ENCODE measurements around the gene IREB2. TPM values are rescaled to one million over a fixed set of nuclear protein-coding genes. Genes with fewer than 3 reads are reported as not detected.
A peak's percentile ranks its signal among the peaks of the same experiment; 100 is the strongest.
"Not testable (repeated sequence)": the region's sequence is repeated elsewhere in the genome, so short reads cannot be mapped to it uniquely, and the experiment has no call there.

Gene IREB2
- total RNA-seq, 1 donor from 2014 or later = 97.6 TPM

- H3K36me3 Mint-ChIP-seq (ENCODE audit: low read depth) = no peaks in the 10 kb centered on the region
- DNase-seq (ENCODE audit: low read depth, low spot score) = no peak
- no peak overlapping the region for H3K4me3 Mint-ChIP-seq
- H3K27me3 Mint-ChIP-seq (ENCODE audit: low read depth) = peaks cover 43% of the 10 kb centered on the region
- H3K27ac Mint-ChIP-seq (ENCODE audit: unreplicated experiment) = no peak overlapping the region
- no peak for TF ChIP-seq CTCF (conservative IDR thresholded peaks at IDR 0.05)
- peaks cover 6% of the 10 kb centered on the region for H3K4me1 Mint-ChIP-seq
- H3K9me3 Mint-ChIP-seq = no peaks in the 10 kb centered on the region
Observed at GRCh38 chr15:78426300-78426699, 11.7 kb upstream of the IREB2 start.

- Mint-ChIP-seq H3K27me3 (ENCODE audit: low read depth) (peaks cover 50% of the 10 kb centered on the region), H3K9me3 (no peaks in the 10 kb centered on the region), H3K4me1 (peaks cover under 1% of the 10 kb centered on the region), H3K36me3 (ENCODE audit: low read depth) (no peaks in the 10 kb centered on the region), H3K4me3 (no peak overlapping the region), H3K27ac (ENCODE audit: unreplicated experiment) (no peak overlapping the region)
- no peak for TF ChIP-seq CTCF (conservative IDR thresholded peaks at IDR 0.05)
- DNase-seq (ENCODE audit: low read depth, low spot score) = no peak
Observed at GRCh38 chr15:78427953-78428352, 10.1 kb upstream of the IREB2 start.

- DNase-seq (ENCODE audit: low read depth, low spot score) = no peak
- no peak for TF ChIP-seq CTCF (conservative IDR thresholded peaks at IDR 0.05)
- Mint-ChIP-seq H3K27me3 (ENCODE audit: low read depth) (peaks cover 49% of the 10 kb centered on the region), H3K27ac (ENCODE audit: unreplicated experiment) (no peak overlapping the region), H3K36me3 (ENCODE audit: low read depth) (no peaks in the 10 kb centered on the region), H3K4me3 (no peak overlapping the region), H3K9me3 (no peaks in the 10 kb centered on the region), H3K4me1 (no peaks in the 10 kb centered on the region)
Observed at GRCh38 chr15:78429477-78429876, 8.5 kb upstream of the IREB2 start.

GRCh38 chr15:78431955-78432354 lies 6.1 kb upstream of the IREB2 start:
- H3K9me3 Mint-ChIP-seq = no peaks in the 10 kb centered on the region
- peaks cover 37% of the 10 kb centered on the region for H3K27me3 Mint-ChIP-seq (ENCODE audit: low read depth)
- peaks cover 5% of the 10 kb centered on the region for H3K4me1 Mint-ChIP-seq
- H3K4me3 Mint-ChIP-seq = no peak overlapping the region
- no peaks in the 10 kb centered on the region for H3K36me3 Mint-ChIP-seq (ENCODE audit: low read depth)
- no peak for TF ChIP-seq CTCF (conservative IDR thresholded peaks at IDR 0.05)
- no peak for DNase-seq (ENCODE audit: low read depth, low spot score)
- no peak overlapping the region for H3K27ac Mint-ChIP-seq (ENCODE audit: unreplicated experiment)

GRCh38 chr15:78432664-78433063 lies 5.4 kb upstream of the IREB2 start:
- Mint-ChIP-seq H3K36me3 (ENCODE audit: low read depth) (no peaks in the 10 kb centered on the region), H3K9me3 (no peaks in the 10 kb centered on the region), H3K4me1 (peaks cover 11% of the 10 kb centered on the region), H3K27ac (ENCODE audit: unreplicated experiment) (no peak overlapping the region), H3K4me3 (no peak overlapping the region), H3K27me3 (ENCODE audit: low read depth) (peaks cover 37% of the 10 kb centered on the region)
- TF ChIP-seq CTCF (conservative IDR thresholded peaks at IDR 0.05) = no peak
- no peak for DNase-seq (ENCODE audit: low read depth, low spot score)

- peaks cover 3% of the 10 kb centered on the region for H3K36me3 Mint-ChIP-seq (ENCODE audit: low read depth)
- peaks cover 19% of the 10 kb centered on the region for H3K4me1 Mint-ChIP-seq
- H3K27me3 Mint-ChIP-seq (ENCODE audit: low read depth) = peaks cover 37% of the 10 kb centered on the region
- no peak for TF ChIP-seq CTCF (conservative IDR thresholded peaks at IDR 0.05)
- no peak overlapping the region for H3K27ac Mint-ChIP-seq (ENCODE audit: unreplicated experiment)
- no peaks in the 10 kb centered on the region for H3K9me3 Mint-ChIP-seq
- H3K4me3 Mint-ChIP-seq = peak overlapping the region; percentile 47
- no peak for DNase-seq (ENCODE audit: low read depth, low spot score)
Observed at GRCh38 chr15:78434134-78434533, 3.9 kb upstream of the IREB2 start.

GRCh38 chr15:78434711-78435110 lies 3.3 kb upstream of the IREB2 start:
- not testable (repeated sequence) for H3K27ac Mint-ChIP-seq (ENCODE audit: unreplicated experiment); H3K9me3 Mint-ChIP-seq; DNase-seq (ENCODE audit: low read depth, low spot score); H3K4me3 Mint-ChIP-seq; H3K36me3 Mint-ChIP-seq (ENCODE audit: low read depth)
- H3K27me3 Mint-ChIP-seq (ENCODE audit: low read depth) = peaks cover 33% of the 10 kb centered on the region
- H3K4me1 Mint-ChIP-seq = peaks cover 22% of the 10 kb centered on the region
